Right atrium auricular region (tissue), 2 donors: ENCODE data around the gene TUBGCP6. TPM values are rescaled to one million over a fixed set of nuclear protein-coding genes. Genes with fewer than 3 reads are reported as not detected.

ENCODE experiments used
- DNase-seq: peaks from one replicate; pipeline ENCODE4 v3.0.0-alpha.2; 2019; ENCODE audit warnings: low spot score
- H3K27ac ChIP-seq, 2 donors: fragments of 200-600 bp; sonication (generic); 1 replicate in 1 of 2; 2 replicates in 1 of 2; pipeline ENCODE4 v1.5.1; 2016 to 2019
- H3K27me3 ChIP-seq, 2 donors: fragments of 200-600 bp; sonication (generic); one replicate each; pipeline versions ENCODE4 v1.5.1 to v1.6.0; 2017 to 2019
- H3K36me3 ChIP-seq: fragments of 200-600 bp; sonication (generic); one replicate; pipeline ENCODE4 v1.5.1; 2016
- H3K4me1 ChIP-seq, 2 donors: fragments of 200-600 bp; sonication (generic); one replicate each; pipeline versions ENCODE4 v1.5.1 to v1.6.0; 2017 to 2019
- H3K4me3 ChIP-seq, 2 donors: fragments of 200-600 bp; sonication (generic); 1 replicate in 1 of 2; 2 replicates in 1 of 2; pipeline ENCODE4 v1.5.1; 2017 to 2019; ENCODE audit warnings: mild to moderate bottlenecking in 1 of 2, moderate library complexity in 1 of 2
- H3K9me3 ChIP-seq, 2 donors: fragments of 200-600 bp; sonication (generic); one replicate each; pipeline ENCODE4 v1.5.1; 2019
- CTCF ChIP-seq, 2 donors: fragments of 200-600 bp; sonication (generic); IDR thresholded peaks; one replicate each; pipeline ENCODE4 v1.5.1; 2019; ENCODE audit warnings: antibody characterized with exemption in 2 of 2
- total RNA-seq, 2 donors: library from RNA; depleted of rRNA; stranded (reverse); fragments of >200 nt; gene quantifications; one replicate each; pipeline ENCODE4 v1.1.0, GENCODE V29; 2016

TUBGCP6 gene
- total RNA-seq = 10 to 100 TPM; 19.5 to 22.1 TPM

GRCh38 chr22:50244420-50245213, at the start of gene TUBGCP6:
Gene TUBGCP6 (minus strand): TSS chr22:50245023. CDS start chr22:50244459, 564 bp downstream.
- Histone ChIP-seq H3K36me3 (peaks cover 10% of the 10 kb centered on the region), H3K4me1 (peaks cover 0 to 55% of the 10 kb centered on the region in 2 donors), H3K27me3 (no peaks in the 10 kb centered on the region), H3K27ac (peak within 1 kb of the TSS; percentile 88 to 89), H3K4me3 (peak within 1 kb of the TSS; percentile 73 to 96), H3K9me3 (no peaks in the 10 kb centered on the region)
- peak in 1 of 2 donors; percentile 45 for TF ChIP-seq CTCF (IDR thresholded peaks at IDR 0.05)
- peak; percentile 95 for DNase-seq

- Histone ChIP-seq H3K27me3 (no peaks in the 10 kb centered on the region), H3K4me1 (peaks cover 0 to 66% of the 10 kb centered on the region in 2 donors)
- no peak for TF ChIP-seq CTCF (IDR thresholded peaks at IDR 0.05)
Measured at GRCh38 chr22:50294319-50294656, 49.5 kb upstream of the TUBGCP6 start.

GRCh38 chr22:50293441-50294318, 48.9 kb upstream of the TUBGCP6 start:
- no peak for DNase-seq
- H3K27ac ChIP-seq = peak overlapping the region; percentile 80 to 92
- no peak for TF ChIP-seq CTCF (IDR thresholded peaks at IDR 0.05)
- H3K27me3 ChIP-seq = no peaks in the 10 kb centered on the region
- H3K9me3 ChIP-seq = no peaks in the 10 kb centered on the region
- peak overlapping the region; percentile 11 to 40 for H3K4me3 ChIP-seq
- H3K36me3 ChIP-seq = peaks cover 17% of the 10 kb centered on the region
- H3K4me1 ChIP-seq = peaks cover 0 to 60% of the 10 kb centered on the region in 2 donors

More at GRCh38 chr22:50294319-50294656, 49.5 kb upstream of the TUBGCP6 start:
- Histone ChIP-seq H3K27ac (peak overlapping the region; percentile 80 to 92), H3K4me3 (peak overlapping the region in 1 of 2 donors; percentile 40), H3K9me3 (no peaks in the 10 kb centered on the region), H3K36me3 (peaks cover 11% of the 10 kb centered on the region)
- no peak for DNase-seq

GRCh38 chr22:50292643-50293440, 48.0 kb upstream of the TUBGCP6 start:
- no peaks in the 10 kb centered on the region for H3K27me3 ChIP-seq
- peak overlapping the region in 1 of 2 donors; percentile 40 for H3K4me3 ChIP-seq
- peak overlapping the region; percentile 80 to 92 for H3K27ac ChIP-seq
- H3K36me3 ChIP-seq = peaks cover 25% of the 10 kb centered on the region
- no peak for DNase-seq
- no peak for TF ChIP-seq CTCF (IDR thresholded peaks at IDR 0.05)
- no peaks in the 10 kb centered on the region for H3K9me3 ChIP-seq
- peaks cover 0 to 51% of the 10 kb centered on the region in 2 donors for H3K4me1 ChIP-seq

- Histone ChIP-seq H3K27me3 (no peaks in the 10 kb centered on the region), H3K4me1 (peaks cover 0 to 28% of the 10 kb centered on the region in 2 donors), H3K36me3 (peaks cover 48% of the 10 kb centered on the region), H3K9me3 (no peaks in the 10 kb centered on the region), H3K27ac (no peak overlapping the region), H3K4me3 (no peak overlapping the region)
- no peak for DNase-seq
- no peak for TF ChIP-seq CTCF (IDR thresholded peaks at IDR 0.05)
Measured at GRCh38 chr22:50289942-50290630, 45.3 kb upstream of the TUBGCP6 start.
